Gastroesophageal sphincter (tissue), 3 donors: ENCODE measurements around the gene RNF157.

Experiments used
- CTCF ChIP-seq, 4 experiments: fragments of 200-600 bp in 2 of 4; fragments of 450-650 bp in 2 of 4; sonication (generic) in 1 of 4; IDR thresholded peaks; one replicate each; pipeline ENCODE4 v1.5.1; 2017 to 2019; ENCODE audit warnings: antibody characterized with exemption in 4 of 4, mild to moderate bottlenecking in 2 of 4, moderate library complexity in 2 of 4
- EP300 ChIP-seq: sonication (generic); formaldehyde crosslinking; IDR thresholded peaks from one replicate; pipeline ENCODE4 v1.6.1; 2017; ENCODE audit warnings: antibody characterized with exemption, mild to moderate bottlenecking
- POLR2A ChIP-seq, 2 donors: fragments of 450-650 bp; IDR thresholded peaks; one replicate each; pipeline ENCODE4 v1.6.1; 2017; ENCODE audit warnings: antibody characterized with exemption in 2 of 2, mild to moderate bottlenecking in 2 of 2, moderate library complexity in 1 of 2

GRCh38 chr17:76260220-76260619 is 19.9 kb upstream of the RNF157 start:
- no peak for TF ChIP-seq POLR2A (IDR thresholded peaks at IDR 0.05)
- no peak for TF ChIP-seq CTCF (IDR thresholded peaks at IDR 0.05)
- no peak for TF ChIP-seq EP300
